ENCODE data around the gene LPAR5.
"Not testable (repeated sequence)": the region's sequence is repeated elsewhere in the genome, so short reads cannot be mapped to it uniquely, and the experiment has no call there.

The LPAR5 gene

DNA sequence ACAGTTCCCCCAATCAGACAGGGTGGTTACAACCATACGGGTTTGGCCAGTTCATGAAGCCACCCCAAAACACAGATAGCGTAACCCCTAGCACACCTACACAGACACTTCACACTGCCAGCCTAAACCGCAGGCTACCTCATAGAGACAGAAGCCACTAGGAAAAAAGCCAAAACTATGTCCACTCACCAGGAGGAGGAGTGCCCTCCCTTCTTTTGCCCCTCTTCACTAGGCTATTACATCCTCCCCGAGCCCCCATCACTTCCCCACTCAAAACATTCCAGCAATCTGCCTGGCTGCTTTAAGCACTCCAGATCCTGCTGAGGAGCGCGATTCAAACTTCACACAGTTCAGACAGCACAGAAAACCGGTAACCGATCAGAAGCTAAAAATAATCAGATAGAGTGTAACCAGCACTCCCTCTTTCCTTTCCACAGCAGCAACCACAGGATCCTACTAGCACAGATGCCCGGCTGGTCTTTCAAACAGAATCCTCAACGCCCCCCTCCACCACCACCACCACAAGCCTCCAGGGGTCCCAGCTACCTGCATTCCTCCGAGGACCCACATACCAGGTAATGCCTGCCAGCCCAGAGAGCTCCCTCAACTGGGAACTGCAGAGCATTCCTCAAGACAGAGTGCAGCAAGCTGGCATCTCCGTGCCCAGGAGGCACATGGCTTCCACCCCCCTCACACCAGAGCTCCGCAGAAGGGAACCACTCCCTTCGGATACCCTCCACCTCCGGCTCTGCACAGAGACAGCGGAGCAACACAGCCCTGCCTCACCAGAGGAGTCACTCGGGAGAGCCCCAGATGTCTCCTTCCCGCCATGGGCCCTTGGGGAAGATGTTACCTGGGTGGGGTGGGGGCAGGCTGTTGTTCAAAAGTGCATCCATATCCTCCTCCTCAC is 30.1 kb downstream of the LPAR5 start:
- no peak for DNase-seq

GRCh38 chr12:6604259-6605029 is 31.3 kb downstream of the LPAR5 start:
- no peak for DNase-seq

DNA sequence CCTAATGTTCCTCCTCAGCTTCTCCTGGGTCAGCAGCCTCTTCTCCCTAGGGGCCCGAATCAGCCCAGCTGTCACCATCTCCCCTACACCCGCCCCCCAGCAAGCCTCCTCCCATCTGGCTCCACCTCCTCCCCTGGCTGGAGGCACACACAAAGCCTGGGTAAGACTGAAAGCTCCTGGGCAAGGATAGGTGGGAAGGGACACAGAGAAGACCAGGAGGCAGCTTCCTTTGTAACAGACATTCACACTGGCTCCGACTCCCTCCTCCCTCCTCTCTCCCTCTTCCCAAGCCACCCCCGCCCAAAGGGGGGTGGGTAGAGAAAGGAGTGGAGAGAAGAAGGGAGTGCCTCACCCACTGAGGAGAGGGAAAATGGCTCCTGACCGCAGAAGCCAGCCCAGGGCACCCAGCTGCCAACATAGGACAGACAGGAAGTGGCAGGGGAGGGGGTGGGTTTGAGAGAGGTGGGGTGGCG is 32.6 kb downstream of the LPAR5 start:
- DNase-seq, result no peak

- DNase-seq, result no peak
Measured at GRCh38 chr12:6602526-6602925, 33.2 kb downstream of the LPAR5 start.

GRCh38 chr12:6595673-6596072 is 40.1 kb downstream of the LPAR5 start:
- not testable (repeated sequence) for DNase-seq

GRCh38 chr12:6592087-6592486 is 43.7 kb downstream of the LPAR5 start:
- no peak for DNase-seq

- not testable (repeated sequence) for DNase-seq
Measured at GRCh38 chr12:6586569-6586968, 49.2 kb downstream of the LPAR5 start.

DNA sequence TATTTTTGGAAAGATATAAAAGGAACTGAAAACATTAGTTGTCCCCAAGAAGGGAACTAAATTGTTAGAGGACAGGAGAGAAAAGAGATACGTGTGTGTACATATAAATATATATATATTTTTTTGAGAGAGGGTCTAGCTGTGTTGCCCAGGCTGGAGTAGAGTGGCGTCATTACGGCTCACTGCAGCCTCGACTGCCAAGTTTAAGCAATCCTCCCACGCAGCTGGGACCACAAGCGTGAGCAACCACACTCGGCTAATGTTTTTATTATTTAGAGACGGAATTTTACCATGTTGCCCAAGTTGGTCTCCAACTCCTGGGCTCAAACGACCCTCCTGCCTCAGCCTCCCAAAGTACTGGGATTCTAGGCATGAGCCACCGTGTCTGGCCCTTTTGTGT is 51.5 kb downstream of the LPAR5 start:
- DNase-seq, result no peak

GRCh38 chr12:6582959-6583358 is 52.8 kb downstream of the LPAR5 start:
- DNase-seq, result no peak

GRCh38 chr12:6582196-6582595 is 53.6 kb downstream of the LPAR5 start:
- no peak for DNase-seq

GRCh38 chr12:6575648-6576047 is 60.1 kb downstream of the LPAR5 start:
- DNase-seq, result no peak

DNA sequence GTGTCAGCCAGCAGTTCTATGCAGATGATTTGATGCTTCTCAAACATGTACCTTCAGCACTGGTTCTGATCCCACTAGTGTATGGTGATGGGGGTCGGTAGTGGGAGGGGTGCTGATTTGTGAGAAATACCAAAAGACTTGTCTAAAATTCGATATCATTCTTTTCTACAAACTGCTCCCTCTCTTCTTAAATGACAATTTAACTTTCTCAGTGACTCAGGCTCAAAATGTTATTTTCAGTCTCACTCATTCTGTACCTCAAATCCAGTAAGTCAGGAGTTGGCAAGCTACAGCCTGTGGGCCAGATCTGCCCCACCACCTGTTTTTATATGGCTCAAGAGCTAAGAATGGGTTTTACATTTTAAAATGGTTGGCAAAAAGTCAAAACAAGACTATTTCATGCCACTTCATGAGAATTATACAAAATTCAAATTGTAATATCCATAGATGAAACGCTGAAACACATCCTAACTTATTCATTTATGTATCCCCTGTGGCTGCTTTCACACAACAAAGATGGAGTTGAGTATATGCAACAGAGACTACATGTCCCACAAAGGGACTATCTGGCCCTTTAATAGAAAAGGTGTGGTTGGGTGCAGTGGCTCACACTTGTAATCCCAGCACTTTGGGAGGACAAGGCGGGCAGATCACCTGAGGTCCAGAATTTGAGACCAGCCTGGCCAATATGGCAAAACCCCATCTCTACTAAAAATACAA is 61.0 kb downstream of the LPAR5 start:
- DNase-seq, result no peak

GRCh38 chr12:6573001-6573400 is 62.8 kb downstream of the LPAR5 start:
- DNase-seq, result no peak

- peak; percentile 23 for DNase-seq
Measured at GRCh38 chr12:6570264-6570887, 65.4 kb downstream of the LPAR5 start.

DNA sequence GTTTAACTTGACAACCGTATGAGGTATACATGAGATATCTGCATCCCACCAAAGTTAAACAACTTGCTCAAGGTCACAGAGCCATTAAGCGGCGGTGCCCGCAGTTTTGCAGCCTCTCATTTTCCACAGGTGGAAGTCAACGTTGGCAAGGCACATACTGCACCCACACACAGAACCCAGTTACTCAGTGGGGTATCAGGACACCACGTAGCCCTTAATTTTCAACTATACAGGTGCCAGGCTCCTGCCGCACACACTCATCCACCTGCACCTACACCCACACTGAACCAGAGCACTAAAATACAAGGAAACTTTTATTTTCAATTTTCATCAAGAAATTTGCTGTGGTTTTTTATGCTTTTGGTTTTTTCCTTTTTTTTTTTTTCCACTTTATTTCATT is 66.0 kb downstream of the LPAR5 start:
- DNase-seq, result no peak

DNA sequence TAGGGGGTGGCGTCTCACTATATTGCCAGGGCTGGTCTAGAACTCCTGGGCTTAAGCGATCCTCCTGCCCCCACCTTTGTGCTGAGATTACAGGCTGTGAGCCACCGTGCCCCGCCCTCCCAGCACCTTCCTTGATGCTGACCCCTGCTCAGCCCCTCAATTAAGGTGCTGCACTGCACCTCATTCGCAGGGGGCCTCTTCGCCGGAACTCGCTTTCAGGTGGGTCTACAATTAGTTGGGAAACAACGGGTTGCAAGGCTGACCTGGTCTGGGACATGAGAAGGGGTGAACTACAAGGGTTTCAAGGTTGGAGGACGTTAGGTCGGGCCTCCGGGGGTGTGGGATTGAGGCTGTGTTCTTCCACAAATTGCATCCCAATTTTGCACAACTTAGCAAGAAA is 66.4 kb downstream of the LPAR5 start:
- DNase-seq, result no peak
